K562 (cell line): ENCODE results near the gene SH3BP5L. TPM values are rescaled to one million over a fixed set of nuclear protein-coding genes. Genes with fewer than 3 reads are reported as not detected.

Experiments
- ATAC-seq: fragments of 200-7000 bp; cut with Tn5 transposase; 3 replicates; pipeline ENCODE4 v1.9.1; 2020; ENCODE audit warnings: moderate library complexity
- BruUV-seq: library from RNA; stranded (reverse); fragments of 400-500 nt; replicated peaks from 2 replicates; lab custom pipeline; 2021; lab: Mats Ljungman, UMichigan
- CTCF ChIA-PET: fragments of 300-600 bp; formaldehyde crosslinking; extraction: SDS; loops from one replicate; lab custom pipeline; 2021; ENCODE audit warnings: low intra/inter-chr PET ratio; lab: Yijun Ruan, JAX
- POLR2A ChIA-PET: fragments of 300-600, 350-650 bp; sonication (Branson Sonifier 250); formaldehyde crosslinking; extraction: SDS; loops from one replicate; lab custom pipeline; 2021; ENCODE audit warnings: antibody characterized with exemption, inconsistent platforms; lab: Yijun Ruan, JAX
- DNase-seq, 4 experiments: peaks; one replicate each; pipeline versions ENCODE4 v3.0.0 to v3.0.0-alpha.2; 2011 to 2018; ENCODE audit warnings: low spot score in 3 of 4, mixed read lengths in 3 of 4; ENCODE audit errors: extremely low read depth in 1 of 4
- FAIRE-seq: peaks from 2 replicates; lab custom pipeline; 2011; peaks lifted over from hg19 to GRCh38; lab: Jason Lieb, UNC
- H2AFZ ChIP-seq: 2 replicates; pipeline ENCODE4 v1.6.0; 2011; ENCODE audit warnings: low read depth, low read length, control low read depth, inconsistent platforms
- H3K27ac ChIP-seq: fragments of 200-600 bp; 3 replicates; pipeline ENCODE4 v1.8.0; 2011; ENCODE audit warnings: low read depth, mild to moderate bottlenecking, control low read depth, inconsistent platforms, low read length, moderate library complexity, mixed read lengths; ENCODE audit errors: extremely low read depth
- H3K27me3 ChIP-seq, 2 experiments: fragments of 300-600 bp in 1 of 2; 2 replicates in 1 of 2; 3 replicates in 1 of 2; pipeline versions ENCODE4 v1.6.0 to v1.8.0; 2011; ENCODE audit warnings: inconsistent platforms in 2 of 2, low read length in 2 of 2, mild to moderate bottlenecking in 1 of 2, mixed read lengths in 1 of 2, moderate library complexity in 1 of 2; ENCODE audit not compliant: control insufficient read depth in 2 of 2, insufficient read depth in 2 of 2
- H3K36me3 ChIP-seq: fragments of 300-600 bp; 3 replicates; pipeline ENCODE4 v1.8.0; 2011; ENCODE audit warnings: mild to moderate bottlenecking, low read length, inconsistent platforms; ENCODE audit not compliant: control insufficient read depth, insufficient read depth
- H3K4me1 ChIP-seq, 2 experiments: fragments of 200-600 bp in 1 of 2; replicated peaks in 1 of 2; 2 replicates in 1 of 2; 3 replicates in 1 of 2; pipeline versions ENCODE4 v1.5.1 to v1.8.0; 2011; ENCODE audit warnings: inconsistent platforms in 2 of 2, low read length in 2 of 2, mild to moderate bottlenecking in 1 of 2, mixed read lengths in 1 of 2, moderate library complexity in 1 of 2; ENCODE audit not compliant: control insufficient read depth in 2 of 2, insufficient read depth in 2 of 2
- H3K4me2 ChIP-seq: 2 replicates; pipeline ENCODE4 v1.6.1; 2011; ENCODE audit warnings: low read length, control low read depth, inconsistent platforms, mixed read lengths; ENCODE audit not compliant: insufficient read depth
- H3K4me3 ChIP-seq: fragments of 200-600 bp; sonication (generic), shearing (Covaris generic); 2 replicates; pipeline ENCODE4 v1.5.1; 2016; ENCODE audit warnings: control low read depth, inconsistent platforms
- H3K79me2 ChIP-seq: fragments of 200-600 bp; 3 replicates; pipeline ENCODE4 v1.8.0; 2011; ENCODE audit warnings: low read length, inconsistent platforms; ENCODE audit not compliant: control insufficient read depth, insufficient read depth
- H3K9ac ChIP-seq, 2 experiments: 2 replicates each; pipeline versions ENCODE4 v1.6.0 to v1.6.1; 2011; ENCODE audit warnings: low read depth in 2 of 2, low read length in 2 of 2, control low read depth in 1 of 2, inconsistent platforms in 1 of 2, mild to moderate bottlenecking in 1 of 2, mixed read lengths in 1 of 2; ENCODE audit not compliant: insufficient read depth in 1 of 2
- H3K9me1 ChIP-seq: one replicate; pipeline ENCODE4 v1.6.0; 2011; ENCODE audit warnings: inconsistent platforms, mild to moderate bottlenecking, low read length, moderate library complexity; ENCODE audit not compliant: control insufficient read depth, insufficient read depth
- H3K9me3 ChIP-seq: replicated peaks from 2 replicates; pipeline ENCODE4 v1.5.1; 2011; ENCODE audit warnings: low read depth, low read length, inconsistent platforms; ENCODE audit not compliant: control insufficient read depth, insufficient read depth
- H4K20me1 ChIP-seq: replicated peaks from 2 replicates; pipeline ENCODE4 v1.6.1; 2011; ENCODE audit warnings: low read length, inconsistent platforms, mixed read lengths; ENCODE audit not compliant: control insufficient read depth, insufficient read depth
- CCAR2 ChIP-seq: fragments of 200-400 bp; formaldehyde crosslinking; IDR thresholded peaks from 2 replicates; pipeline ENCODE4 v1.6.1; 2017; ENCODE audit warnings: mild to moderate bottlenecking, low read depth, low read length
- HNRNPH1 ChIP-seq: fragments of 200-400 bp; formaldehyde crosslinking; optimal IDR thresholded peaks from 2 replicates; pipeline ENCODE3; 2017; ENCODE audit warnings: low read depth, mild to moderate bottlenecking, low read length, moderate library complexity
- HNRNPUL1 ChIP-seq: fragments of 200-400 bp; formaldehyde crosslinking; IDR thresholded peaks from 2 replicates; pipeline ENCODE4 v1.6.1; 2017; ENCODE audit warnings: low read length
- LEF1 ChIP-seq: fragments of 450-650 bp; IDR thresholded peaks from 2 replicates; pipeline ENCODE4 v1.6.1; 2016; ENCODE audit warnings: mild to moderate bottlenecking
- POLR3G ChIP-seq: IDR thresholded peaks from 2 replicates; pipeline ENCODE4 v1.6.1; 2011; ENCODE audit not compliant: insufficient read length, insufficient replicate concordance; ENCODE audit errors: extremely low read depth
- PREB ChIP-seq: sonication (generic); formaldehyde crosslinking; IDR thresholded peaks from 2 replicates; pipeline ENCODE4 v1.8.1; 2023; ENCODE audit warnings: mild to moderate bottlenecking, missing genetic modification reagents
- PTTG1 ChIP-seq: fragments of 450-650 bp; IDR thresholded peaks from 2 replicates; pipeline ENCODE4 v1.6.1; 2016; ENCODE audit warnings: low read depth, mild to moderate bottlenecking, missing genetic modification characterization, missing compliant biosample characterization
- RBFOX2 ChIP-seq: fragments of 200-400 bp; formaldehyde crosslinking; IDR thresholded peaks from 2 replicates; pipeline ENCODE4 v1.6.1; 2017; ENCODE audit warnings: low read depth, mild to moderate bottlenecking, low read length, moderate library complexity
- RBM39 ChIP-seq: fragments of 200-400 bp; formaldehyde crosslinking; optimal IDR thresholded peaks from 2 replicates; pipeline ENCODE3; 2018; ENCODE audit warnings: low read depth, low read length
- RUNX1 ChIP-seq: sonication (generic); IDR thresholded peaks from 2 replicates; pipeline ENCODE4 v1.6.1; 2016; ENCODE audit warnings: antibody characterized with exemption, low read depth
- SP2 ChIP-seq: IDR thresholded peaks from 2 replicates; pipeline ENCODE4 v1.6.1; 2011; ENCODE audit warnings: mild to moderate bottlenecking, low read depth, low read length, moderate library complexity; ENCODE audit not compliant: poor library complexity, severe bottlenecking; ENCODE audit errors: extremely low read depth
- STAT5B ChIP-seq: fragments of 250-450 bp; sonication (Bioruptor Pico); IDR thresholded peaks from 2 replicates; pipeline ENCODE4 v1.8.0; 2021; ENCODE audit warnings: mild to moderate bottlenecking, inconsistent platforms
- TCF7 ChIP-seq: sonication (generic); IDR thresholded peaks from 2 replicates; pipeline ENCODE4 v1.6.1; 2016; ENCODE audit warnings: antibody characterized with exemption, borderline replicate concordance
- ZNF408 ChIP-seq: fragments of 250-450 bp; sonication (Bioruptor Pico); IDR thresholded peaks from 2 replicates; pipeline ENCODE4 v1.4.0; 2020; ENCODE audit warnings: low read depth, mild to moderate bottlenecking, moderate library complexity
- WGBS: fragments of 100-300 bp; shearing (Covaris generic); methylation state at CpG from one replicate; pipeline ENCODE4 v1.1.6; 2016; ENCODE audit warnings: low coverage, mixed read lengths; ENCODE audit not compliant: insufficient coverage; ENCODE audit errors: missing lambda C conversion rate; 5-methylcytosine and 5-hydroxymethylcytosine counted together
- in situ Hi-C: fragments of 300-500 bp; cut with MboI; formaldehyde crosslinking; loops from 4 replicates; pipeline ENCODE4 v1.15.0; 2018; ENCODE audit warnings: inconsistent platforms, mixed read lengths
- intact Hi-C: fragments of 100-400 bp; cut with micrococcal nuclease; formaldehyde crosslinking; loops from 2 replicates; pipeline ENCODE4 v1.14.2; 2022
- polyA plus RNA-seq, 8 experiments: library from polyadenylated mRNA; depleted of rRNA in 4 of 8; stranded (reverse) in 5 of 8; unstranded in 3 of 8; fragments of >200 nt; fragmentation: Nextera tagmentation in 2 of 8; fragmentation: Illumina TruSeq in 1 of 8; extraction: Ambion mirVana in 2 of 8; extraction: Trizol in 1 of 8; gene quantifications; 2 replicates each; pipeline versions ENCODE4 v1.2.1 to v1.2.3, GENCODE V29; 2011 to 2014; ENCODE audit warnings: inconsistent platforms in 1 of 8, missing spikeins in 1 of 8
- total RNA-seq, 7 experiments: library from RNA; depleted of rRNA in 6 of 7; stranded (reverse); fragments of >200 nt in 6 of 7; fragmentation: Illumina TruSeq in 2 of 7; extraction: Trizol in 2 of 7; gene quantifications; 2 replicates each; pipeline versions ENCODE4 v1.2.1 to v1.2.3, GENCODE V29; 2011 to 2021; ENCODE audit warnings: low replicate concordance in 1 of 7
- TF ChIP-seq, protein P1 (sequence below), 3 experiments: fragments of 200-800 bp in 1 of 3; sonication (Bioruptor generic) in 1 of 3; sonication (generic) in 1 of 3; formaldehyde crosslinking in 1 of 3; IDR thresholded peaks; 2 replicates each; pipeline versions ENCODE4 v1.6.1 to v1.8.0; 2016 to 2022; ENCODE audit warnings: mild to moderate bottlenecking in 2 of 3, missing compliant biosample characterization in 2 of 3, missing genetic modification characterization in 2 of 3, missing genetic modification reagents in 1 of 3
- TF ChIP-seq, protein P2 (sequence below): fragments of 250-450 bp; sonication (Bioruptor Pico); IDR thresholded peaks from 2 replicates; pipeline ENCODE4 v1.8.0; 2022; ENCODE audit warnings: inconsistent platforms, mild to moderate bottlenecking, moderate library complexity, borderline replicate concordance

Gene SH3BP5L
- total and polyA plus RNA-seq, 9 of the 15 experiments (the other 6 are each of a cell fraction or from before 2014, with no cell fraction given): 1.9 to 26.5 (median 15.8) TPM

DNA sequence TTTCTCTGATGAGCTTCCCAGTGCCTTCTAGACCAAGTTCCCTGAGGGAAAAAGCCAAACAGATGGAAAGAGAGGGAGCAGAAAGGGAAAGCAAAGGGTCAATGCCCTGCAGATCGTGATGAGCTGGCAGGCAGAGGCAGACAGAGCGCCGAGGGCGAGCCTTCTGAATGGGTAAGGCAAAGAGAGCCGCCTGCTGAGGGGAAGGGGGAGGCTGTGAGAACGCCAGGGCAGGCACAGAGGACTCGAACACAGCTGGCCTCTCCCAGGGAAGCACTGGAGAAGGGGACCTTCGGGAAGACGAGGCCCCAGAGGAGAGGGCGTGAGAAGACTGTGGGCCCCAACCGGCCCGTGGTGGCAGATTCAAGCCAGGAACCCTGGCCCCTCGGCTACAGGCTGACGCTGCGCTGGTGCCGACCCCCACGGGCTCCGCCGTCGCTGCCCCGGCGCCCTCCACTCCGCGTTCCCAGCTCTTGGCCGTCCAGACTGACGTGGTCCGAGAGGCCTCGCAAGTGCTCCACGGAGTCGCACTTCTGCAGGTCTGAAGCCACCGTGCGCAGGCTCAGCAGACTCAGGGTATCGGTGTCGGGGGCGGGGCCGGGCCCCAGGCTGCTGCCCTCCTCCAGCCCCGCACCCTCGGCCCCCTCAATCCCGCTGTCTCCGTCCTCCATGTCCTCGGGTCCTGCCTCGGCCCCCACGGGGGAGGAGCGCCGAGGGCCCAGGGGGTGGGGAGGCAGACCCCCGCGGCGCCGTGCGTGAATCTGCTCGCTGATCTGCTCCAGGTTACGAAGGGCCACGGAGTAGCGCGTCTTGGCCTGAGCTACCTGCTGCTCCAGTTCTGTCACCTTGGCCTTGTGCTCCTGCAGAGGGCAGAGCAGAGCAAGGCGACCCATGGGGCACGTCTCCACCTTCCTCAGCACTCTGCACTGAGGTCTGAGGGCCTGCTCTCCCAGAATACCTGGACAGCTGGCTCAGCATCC, 13.9 kb downstream of the SH3BP5L start:
- intact Hi-C loops: no loop called here
- TF ChIP-seq STAT5B (CRISPR knock-in tag) (no peak), RBM39 (no peak), TCF7 (no peak), HNRNPH1 (no peak), CCAR2 (no peak), POLR3G (no peak), SP2 (no peak), ZNF408 (CRISPR knock-in tag) (no peak), PTTG1 (no peak), LEF1 (no peak), RBFOX2 (peak; percentile 31), RUNX1 (no peak), PREB (CRISPR knock-in tag) (no peak), HNRNPUL1 (no peak)
- TF ChIP-seq, protein P1, sequence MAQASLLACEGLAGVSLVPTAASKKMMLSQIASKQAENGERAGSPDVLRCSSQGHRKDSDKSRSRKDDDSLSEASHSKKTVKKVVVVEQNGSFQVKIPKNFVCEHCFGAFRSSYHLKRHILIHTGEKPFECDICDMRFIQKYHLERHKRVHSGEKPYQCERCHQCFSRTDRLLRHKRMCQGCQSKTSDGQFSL (CRISPR knock-in tag; IDR thresholded peaks at IDR 0.05): no peak
- TF ChIP-seq, protein P1 (tag; IDR thresholded peaks at IDR 0.05): no peak
- TF ChIP-seq, protein P2, sequence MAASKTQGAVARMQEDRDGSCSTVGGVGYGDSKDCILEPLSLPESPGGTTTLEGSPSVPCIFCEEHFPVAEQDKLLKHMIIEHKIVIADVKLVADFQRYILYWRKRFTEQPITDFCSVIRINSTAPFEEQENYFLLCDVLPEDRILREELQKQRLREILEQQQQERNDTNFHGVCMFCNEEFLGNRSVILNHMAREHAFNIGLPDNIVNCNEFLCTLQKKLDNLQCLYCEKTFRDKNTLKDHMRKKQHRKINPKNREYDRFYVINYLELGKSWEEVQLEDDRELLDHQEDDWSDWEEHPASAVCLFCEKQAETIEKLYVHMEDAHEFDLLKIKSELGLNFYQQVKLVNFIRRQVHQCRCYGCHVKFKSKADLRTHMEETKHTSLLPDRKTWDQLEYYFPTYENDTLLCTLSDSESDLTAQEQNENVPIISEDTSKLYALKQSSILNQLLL (CRISPR knock-in tag): no peak

More for the DNA sequence above, 13.9 kb downstream of the SH3BP5L start:
- ChIA-PET POLR2A (interaction anchor here (0.7 to 2.1 kb wide), 3 partner anchors 8 to 14 kb away, joined by 3 to 9 read pairs (median 4); partner anchors contain the start of gene SH3BP5L), CTCF (no interaction called here)
- Histone ChIP-seq H3K4me2 (no peak overlapping the region), H3K4me3 (no peak overlapping the region), H3K4me1 (peaks cover 0 to 6% of the 10 kb centered on the region in 2 experiments; a peak in 2 of 5 replicates), H3K27ac (no peak overlapping the region), H3K36me3 (peaks cover 49% of the 10 kb centered on the region), H3K27me3 (no peaks in the 10 kb centered on the region), H3K9me3 (no peaks in the 10 kb centered on the region), H3K79me2 (no peaks in the 10 kb centered on the region), H4K20me1 (0 out of 2 replicates have a peak, but pooled peaks cover 4% of the 10 kb centered on the region), H3K9ac (no peak overlapping the region), H3K9me1 (no peaks in the 10 kb centered on the region), H2AFZ (no peak overlapping the region)
- peak in 3 of 4 experiments; percentile 11 to 34 (median 28) for DNase-seq
- ATAC-seq: peak; percentile 78
- in situ Hi-C loops: no loop called here
- no peak for FAIRE-seq
- no TSS peak for BruUV-seq
- WGBS: 95% methylated on average over 22 of the region's 57 CpGs
